CD4-positive, alpha-beta T cell treated with Interferon alpha-2 for 1 hour (primary cell): ENCODE results near the gene FGF14.
"Not testable (repeated sequence)": the region's sequence is repeated elsewhere in the genome, so short reads cannot be mapped to it uniquely, and the experiment has no call there.

ENCODE experiments used
- DNase-seq, 2 donors: peaks; one replicate each; pipeline ENCODE4 v3.0.0-alpha.2; 2020 to 2022

Gene FGF14

DNA sequence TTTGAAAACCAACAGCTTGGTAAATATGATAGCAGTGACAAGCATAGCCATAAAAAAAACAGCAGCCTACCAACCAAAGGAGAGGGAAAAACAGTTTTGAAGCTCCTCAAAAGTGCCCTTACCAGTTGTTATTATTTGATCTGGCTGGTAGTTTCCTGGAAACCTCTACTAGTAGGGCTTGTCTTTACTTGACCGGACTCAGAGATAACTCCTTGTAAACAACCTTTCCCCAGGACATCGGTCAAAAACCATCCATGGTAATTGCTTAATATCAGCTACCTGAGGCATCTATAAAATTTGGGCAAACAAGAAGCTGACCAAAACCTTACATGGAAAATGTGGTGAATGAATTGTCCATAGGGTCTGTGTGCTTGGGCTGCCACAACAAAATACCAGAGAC is 210.9 kb downstream of the FGF14 start:
- DNase-seq: no peak

DNA sequence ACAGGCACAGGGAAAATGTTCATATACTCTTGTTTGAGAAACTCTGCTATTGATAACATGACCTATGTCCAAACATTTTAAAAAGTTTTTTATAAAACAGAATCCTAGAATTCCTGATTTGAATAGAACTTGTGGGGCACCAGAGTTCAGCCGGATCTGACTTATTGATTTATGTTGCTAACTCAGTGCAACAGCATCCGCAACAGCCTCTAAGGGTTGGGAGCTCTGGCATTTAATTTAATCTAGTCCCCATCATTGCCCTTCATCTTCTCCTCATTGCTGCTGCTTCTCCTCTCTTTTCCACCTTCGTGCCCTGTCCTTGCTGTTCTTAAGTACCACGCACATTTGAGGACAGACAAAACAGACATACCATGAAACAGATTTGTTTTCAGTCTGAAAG is 214.5 kb downstream of the FGF14 start:
- DNase-seq: no peak

DNA sequence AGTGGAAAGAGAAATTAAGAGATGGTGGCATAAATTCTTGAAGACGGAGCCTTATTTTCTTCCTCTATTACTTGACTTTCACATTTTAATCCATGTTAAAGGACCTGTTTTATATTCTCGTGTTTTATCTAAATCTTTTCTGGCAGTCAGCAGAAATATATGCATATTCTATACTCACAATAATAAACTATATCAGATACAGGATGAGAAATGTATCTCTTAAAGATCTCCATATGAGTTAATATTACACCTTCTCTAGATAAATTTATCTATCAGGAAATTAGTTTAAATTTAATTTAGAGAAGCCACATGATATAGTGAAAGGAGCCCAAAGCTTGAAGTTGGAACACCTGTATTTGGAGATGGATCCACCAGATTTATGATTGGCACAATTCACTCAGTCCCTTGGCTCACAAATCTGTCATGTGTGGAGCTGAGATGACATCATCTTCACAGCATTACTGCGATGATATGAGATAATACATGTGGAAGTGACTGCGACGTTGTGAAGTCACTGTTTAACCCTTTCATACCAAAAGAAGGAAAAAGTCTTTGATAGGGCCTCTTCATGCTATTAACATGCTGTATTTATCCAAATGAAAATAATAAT is 216.4 kb downstream of the FGF14 start:
- no peak for DNase-seq

DNA sequence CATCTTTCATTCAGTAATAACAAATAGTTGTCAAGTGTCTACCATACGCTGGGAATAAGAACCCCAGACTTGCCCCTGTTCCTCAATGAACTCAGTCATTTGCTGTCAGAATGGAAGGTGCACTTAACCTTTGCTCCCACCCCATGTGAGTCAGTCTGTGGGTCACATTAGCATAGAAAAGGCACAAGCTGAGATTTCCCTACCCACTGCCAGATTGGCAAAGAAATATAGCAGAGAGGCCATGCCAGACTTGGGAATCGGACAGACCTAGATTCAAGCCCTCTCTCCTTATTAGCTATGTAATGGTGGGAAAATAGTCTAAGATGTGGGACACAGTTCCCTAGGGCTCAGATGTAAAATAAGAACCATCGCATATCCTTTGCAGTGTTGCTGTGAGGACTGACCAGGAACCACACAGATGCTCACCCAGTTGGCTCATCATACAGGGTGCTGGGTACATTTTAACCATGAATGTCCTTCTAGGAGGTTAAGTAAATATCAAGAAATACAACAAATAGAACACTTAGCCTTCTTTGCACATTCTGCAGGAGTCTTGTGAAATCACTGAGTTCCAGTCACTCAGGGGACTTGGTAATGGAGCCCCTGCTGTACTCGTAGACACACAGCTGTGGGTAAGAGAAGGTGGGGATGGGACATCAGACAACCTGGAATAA is 218.2 kb downstream of the FGF14 start:
- no peak for DNase-seq

DNA sequence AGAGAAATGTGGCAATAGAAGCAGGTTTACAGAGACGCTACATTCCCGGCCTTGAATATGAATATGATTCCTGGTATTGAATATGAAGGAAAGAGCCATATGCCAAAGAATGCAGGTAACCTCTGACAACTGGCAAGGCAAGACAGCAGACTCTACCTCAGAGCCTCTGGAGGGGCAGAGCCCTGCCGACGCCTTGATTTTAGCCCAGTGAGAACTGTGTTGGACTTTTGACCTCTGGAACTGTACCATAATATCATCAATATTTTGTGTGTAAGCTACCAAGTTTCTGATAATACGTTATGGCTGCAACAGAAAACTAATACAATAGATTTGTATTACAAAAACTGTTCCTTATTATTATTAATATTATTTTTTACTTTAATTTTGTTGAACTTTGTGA is 219.7 kb downstream of the FGF14 start:
- no peak for DNase-seq

DNA sequence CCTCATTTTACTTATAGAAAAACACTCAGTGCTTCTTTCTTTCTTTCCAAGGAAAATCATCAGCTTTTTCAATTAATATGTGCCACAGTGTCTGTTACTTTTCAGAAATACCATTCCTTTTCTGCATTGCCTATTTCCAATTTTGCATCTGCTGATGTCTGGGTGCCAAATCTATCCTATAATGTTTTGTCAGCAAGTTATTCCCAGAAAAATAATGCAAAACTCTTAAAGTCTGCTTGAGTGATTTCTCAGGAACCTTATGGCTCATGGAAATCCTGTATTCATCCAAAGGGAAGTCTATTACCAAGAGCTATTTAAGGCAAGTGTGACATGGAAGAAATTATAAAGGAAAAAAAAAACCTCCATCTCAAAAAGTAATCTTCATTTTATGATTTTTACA is 224.4 kb downstream of the FGF14 start:
- DNase-seq: no peak

DNA sequence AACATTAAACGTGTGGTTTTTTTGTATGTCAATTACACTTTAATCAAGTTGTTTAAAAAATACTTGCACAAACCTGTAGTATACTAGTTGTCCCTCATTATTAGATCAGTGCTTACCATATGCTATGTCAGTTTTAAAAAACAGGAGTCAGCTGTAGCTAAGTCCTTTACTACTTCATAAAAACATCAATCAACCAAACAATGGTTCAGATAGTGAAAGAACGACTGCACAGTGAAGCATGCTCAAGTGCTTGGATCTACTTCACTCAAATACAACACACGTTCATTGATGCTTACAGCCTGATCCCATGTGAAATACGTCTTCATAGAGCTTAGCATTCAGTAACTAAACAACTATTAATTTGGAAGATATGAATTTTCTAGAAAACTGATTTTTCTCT is 225.0 kb downstream of the FGF14 start:
- DNase-seq: no peak

DNA sequence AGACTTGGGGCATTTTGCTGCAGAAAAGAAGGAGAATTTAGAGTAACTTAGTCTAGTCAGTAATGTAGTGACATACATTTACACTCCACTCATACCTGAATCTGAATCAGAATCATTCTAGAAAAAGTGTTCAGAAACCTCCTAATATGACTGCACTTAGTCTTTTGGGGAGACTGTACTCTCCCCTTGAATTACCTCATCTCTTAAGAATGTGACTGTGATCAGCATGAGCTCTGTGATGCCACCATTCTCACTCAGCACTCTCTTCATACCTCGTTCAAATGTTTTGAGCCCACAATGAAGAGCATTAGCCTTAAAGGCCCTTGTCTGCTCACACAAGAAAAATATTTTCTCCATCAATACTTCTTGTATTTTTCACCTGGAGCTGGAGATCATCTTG is 229.4 kb downstream of the FGF14 start:
- DNase-seq: no peak

DNA sequence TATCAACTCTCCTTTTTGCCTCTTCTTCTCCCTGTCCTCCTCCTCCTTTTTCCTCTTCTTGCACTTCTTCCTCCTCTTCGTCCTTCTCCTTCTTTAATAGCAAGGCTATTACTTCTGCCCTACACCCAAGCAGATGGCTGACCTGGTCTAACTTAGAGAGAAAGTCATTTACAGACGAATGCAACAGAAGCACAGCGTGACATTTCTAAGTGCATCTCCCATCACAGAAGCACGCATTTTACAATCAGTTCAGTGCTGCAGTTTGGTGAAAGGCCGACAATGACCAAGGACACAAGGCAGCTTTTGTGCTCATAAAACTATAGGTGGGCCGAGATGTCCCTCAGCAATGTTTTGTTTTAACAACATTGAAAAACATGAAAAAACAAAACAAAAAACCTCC is 231.5 kb downstream of the FGF14 start:
- no peak for DNase-seq

DNA sequence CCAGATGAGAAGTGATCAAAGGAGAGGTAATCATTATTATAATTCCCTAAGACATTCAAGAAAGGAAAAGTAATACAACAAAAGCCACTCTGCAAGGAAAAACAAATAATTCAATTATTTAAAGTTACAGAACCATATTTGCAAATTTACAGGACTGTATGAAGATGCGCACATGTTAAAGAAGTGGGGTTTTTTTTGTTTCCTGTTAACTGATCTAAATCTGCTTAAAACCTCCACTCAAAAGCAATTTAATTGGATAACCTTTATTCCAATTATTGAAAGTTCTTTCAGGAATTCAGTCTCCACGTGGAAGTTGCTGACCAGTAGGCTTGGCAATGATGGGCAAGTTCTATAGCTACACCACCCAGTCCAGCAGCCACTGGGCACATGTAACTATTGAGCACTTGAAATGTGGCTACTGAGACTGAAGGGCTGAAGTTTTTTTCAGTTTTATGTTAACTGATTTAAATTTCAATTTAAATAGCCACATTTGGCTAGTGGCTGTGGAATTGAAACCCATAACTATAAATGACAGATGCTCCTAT is 232.3 kb downstream of the FGF14 start:
- DNase-seq: no peak

DNA sequence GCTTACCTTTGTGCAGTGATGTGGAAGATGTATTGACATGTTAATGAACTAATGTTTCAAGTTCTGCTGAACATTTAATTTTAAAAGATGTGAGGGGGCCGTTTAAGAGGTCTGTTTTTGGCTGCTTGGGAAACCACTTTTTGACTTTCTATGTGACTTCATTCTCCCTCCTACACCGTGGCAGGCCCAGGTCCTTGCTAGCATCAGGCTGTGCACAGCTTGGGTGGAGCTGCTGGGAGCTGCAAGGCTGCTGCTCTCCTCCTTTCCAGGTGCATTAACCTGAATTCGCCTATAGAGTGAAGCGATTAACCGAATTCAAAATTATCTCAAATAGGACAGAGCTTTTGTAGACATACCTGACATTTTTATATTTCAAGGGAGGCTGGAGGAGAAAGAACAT is 249.1 kb downstream of the FGF14 start:
- no peak for DNase-seq

DNA sequence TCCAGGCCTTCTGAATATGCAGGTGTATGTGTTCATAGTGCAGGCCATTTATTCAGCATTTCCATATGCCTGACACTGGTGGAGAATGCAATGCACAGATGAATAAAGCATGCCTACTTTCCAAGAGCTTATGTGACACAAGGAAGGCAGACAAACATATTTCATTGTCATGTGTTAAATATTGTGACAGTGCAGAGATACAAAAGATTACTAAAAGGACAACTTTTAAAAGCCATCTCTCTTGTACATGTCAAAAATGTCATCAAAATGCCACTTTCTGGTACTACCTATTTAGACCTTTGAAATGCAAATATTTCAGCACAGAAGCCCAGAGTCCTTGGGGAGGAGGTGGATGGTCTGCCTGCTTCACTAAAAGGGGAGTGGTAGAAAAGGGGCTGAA is 254.5 kb downstream of the FGF14 start:
- DNase-seq: no peak

DNA sequence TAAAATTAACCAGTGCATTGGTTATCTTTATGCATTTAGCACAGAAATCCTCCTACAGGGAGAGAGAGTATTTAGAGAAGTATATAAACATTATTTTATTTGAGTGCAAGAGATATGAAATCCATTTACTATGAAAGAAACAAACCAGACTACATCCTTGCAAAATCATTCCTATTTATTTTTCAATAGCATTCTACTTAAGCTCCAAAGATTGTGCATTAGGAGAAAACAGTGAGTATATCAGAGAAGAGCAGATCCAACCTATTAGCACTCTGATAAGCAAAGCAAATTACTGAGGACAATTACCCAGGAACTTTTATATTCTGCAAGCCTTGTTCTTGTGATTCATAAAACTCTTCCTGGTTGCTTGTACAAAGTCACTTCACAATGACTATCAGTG is 256.1 kb downstream of the FGF14 start:
- no peak for DNase-seq

DNA sequence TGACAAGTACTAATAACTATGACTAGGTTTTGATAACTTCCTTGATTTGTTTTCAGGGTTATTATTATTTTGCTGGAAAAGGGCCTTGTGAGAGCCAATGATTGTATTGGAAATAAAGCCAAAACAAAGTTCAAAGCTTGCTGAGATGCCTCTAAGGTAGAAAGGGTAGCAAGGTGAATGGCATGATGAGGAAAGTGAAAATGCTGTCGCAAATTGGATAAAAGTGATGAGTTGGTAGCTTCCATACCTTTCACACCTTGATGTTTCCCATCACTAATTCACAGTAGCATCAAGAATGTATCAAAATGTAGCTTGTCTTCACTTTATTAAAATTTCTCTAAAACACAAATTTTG is 259.4 kb downstream of the FGF14 start:
- DNase-seq: no peak

DNA sequence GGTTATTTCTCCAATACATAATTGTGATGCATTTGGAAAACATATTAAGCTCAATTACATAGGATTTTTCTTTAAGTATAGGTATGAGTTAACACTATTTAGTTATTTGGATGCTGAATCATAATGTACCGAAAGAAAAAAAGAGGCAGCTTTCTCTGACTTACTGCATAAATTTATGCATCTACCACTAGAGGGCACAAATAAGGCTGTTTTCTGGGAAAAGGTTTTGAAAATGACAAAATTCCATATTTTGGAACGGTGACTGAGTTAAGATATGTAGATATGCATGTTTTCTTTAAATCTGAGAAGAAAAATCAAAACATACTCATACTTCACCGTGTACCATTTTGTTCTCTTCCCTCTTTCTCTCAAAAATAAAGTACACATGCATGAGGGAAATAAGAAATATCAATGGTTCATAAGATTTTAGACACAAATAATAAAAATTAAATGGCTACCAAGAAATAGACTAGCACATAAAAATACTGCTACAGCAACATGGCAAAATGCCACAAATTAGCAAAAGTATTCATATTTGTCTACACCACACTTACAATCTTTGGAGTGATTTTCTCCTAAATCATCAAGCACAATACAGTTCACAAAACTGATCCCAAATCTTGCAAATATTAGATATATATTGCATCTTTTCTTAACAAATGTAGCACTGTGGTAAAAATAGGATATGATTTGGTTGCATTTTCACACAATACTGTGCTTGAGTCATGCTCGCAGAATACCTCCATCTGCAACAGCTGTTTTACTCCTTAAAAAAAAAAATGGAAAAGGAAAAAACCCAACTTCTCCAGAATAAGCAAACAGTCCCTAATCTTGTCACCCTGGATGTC is 260.0 kb downstream of the FGF14 start:
- DNase-seq: no peak

DNA sequence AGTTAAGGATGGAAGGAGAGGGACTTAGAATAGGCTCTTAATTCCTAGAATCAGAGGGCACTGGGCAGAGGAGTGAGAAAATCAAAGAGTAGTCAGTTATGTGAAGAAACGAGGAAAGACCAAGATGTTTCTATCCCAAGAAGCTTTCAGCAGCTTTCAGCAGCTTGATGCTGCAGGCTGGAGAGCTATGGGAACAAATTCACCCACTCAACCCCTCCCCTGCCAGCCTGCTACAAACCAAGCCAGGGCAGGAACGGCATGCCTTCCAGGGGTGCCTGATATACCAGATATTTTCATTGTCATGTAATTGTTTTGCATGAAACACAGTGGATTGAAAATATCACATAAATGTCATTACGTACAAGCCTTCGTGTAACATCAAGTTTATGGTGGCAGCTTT is 262.2 kb downstream of the FGF14 start:
- DNase-seq: no peak

DNA sequence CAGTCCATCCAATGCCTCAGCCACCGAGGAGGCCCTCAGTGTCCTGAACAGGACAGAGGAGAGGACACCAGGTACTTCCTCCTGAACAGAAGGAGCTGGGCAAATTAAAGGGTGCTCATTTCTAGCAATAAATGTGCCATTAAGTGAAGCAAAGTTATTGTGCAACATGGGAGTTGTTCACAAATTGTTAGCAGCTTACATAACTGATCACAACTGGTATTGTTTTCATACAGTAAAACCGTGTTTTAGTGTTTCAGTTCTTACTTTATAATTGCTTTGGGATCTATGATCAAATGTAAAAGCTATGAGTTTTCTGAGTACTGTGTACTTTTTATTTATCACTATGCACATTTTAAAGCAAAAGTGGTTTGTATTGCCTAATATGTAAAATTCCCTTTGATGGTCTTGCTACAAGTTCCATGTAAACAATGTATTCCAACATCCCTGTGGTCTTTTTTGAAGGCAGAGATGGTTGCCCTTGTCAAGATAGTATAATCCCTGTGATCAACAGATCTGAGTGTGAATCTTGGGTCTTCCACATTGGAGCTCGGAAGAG is 263.1 kb downstream of the FGF14 start:
- no peak for DNase-seq

DNA sequence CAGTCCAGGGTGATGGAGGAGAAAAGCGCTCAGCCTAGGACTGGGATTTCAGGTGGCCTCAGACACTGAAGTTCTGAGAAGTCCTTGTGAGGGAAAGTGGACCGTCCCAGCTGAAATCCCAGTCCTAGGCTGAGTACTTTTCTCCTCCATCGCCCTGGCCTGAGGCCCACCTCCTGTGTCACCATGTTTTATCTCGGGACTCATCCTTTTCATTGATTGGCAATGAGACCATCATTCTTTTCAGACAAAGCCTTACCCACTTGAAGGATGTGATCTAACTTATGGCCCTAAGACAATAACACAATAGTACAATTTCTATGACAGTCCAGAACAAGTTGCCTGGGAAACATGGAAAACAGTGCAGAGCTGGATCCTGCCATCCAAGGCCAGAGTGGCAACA is 263.9 kb downstream of the FGF14 start:
- not testable (repeated sequence) for DNase-seq

DNA sequence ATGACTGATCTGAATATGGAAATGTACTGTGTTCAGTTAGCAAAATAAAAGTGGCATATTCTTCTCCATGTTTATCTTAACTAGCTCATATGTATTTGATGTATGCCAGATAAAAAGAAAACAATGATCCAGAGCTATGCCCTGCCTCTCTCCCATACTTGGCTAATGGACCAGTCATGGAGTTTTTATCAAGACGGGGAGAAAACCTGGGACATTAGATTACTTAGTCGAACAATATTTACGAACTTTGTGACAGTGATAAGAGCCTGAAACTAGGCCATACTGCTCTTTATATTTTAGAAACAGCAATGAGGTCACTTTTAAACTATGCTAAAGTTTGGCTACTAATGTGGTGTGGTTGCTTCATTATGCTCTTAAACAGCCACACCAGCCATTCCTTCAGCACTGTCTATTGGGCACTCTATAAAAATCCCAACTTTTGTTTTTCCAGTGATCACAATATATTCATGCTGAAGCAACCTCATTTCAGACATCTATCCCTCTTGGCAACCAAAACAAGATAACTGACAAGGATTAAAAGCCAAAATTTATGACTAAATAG is 265.0 kb downstream of the FGF14 start:
- DNase-seq: no peak

DNA sequence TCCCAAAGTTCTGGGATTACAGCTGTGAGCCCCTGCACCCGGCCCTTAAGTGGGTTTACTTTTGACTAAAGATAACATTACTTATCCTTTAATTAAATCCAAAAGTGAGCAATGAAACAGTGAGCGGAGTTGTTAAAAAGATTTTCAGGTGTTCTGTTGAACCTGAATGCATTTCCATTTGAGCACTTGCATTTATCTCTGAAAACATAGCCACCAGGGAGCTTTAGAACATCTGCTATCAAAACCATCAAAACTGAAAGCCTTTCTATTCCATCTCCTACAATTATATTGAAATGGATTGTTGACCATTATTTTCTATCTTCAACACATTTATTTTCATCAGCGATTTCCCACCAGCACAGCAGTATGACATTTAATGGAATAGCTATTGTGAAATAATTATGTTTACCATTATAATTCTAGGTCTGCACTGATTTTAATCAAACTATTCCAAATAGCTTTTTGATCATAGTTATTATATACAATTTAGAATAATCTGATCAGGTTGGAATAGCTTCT is 269.0 kb downstream of the FGF14 start:
- DNase-seq: no peak

DNA sequence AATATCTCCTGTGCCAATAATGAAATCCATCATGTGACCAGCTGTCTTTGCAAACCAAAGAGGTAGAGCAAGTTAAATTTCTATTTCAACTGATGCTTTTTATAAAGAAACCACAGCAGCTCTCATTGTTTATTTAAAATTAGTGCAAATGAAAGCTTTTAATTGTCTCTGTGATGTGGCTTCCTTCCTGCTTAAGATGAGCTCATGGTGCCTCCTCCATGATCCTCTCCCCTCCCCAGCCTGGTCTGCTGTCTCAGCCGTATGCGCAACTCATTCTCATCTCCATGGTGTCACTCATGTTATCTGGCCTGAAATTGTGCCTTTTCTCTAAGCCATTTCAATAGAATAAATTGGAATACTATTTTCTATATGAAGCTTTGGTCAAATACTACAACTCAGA is 270.6 kb downstream of the FGF14 start:
- DNase-seq: no peak

DNA sequence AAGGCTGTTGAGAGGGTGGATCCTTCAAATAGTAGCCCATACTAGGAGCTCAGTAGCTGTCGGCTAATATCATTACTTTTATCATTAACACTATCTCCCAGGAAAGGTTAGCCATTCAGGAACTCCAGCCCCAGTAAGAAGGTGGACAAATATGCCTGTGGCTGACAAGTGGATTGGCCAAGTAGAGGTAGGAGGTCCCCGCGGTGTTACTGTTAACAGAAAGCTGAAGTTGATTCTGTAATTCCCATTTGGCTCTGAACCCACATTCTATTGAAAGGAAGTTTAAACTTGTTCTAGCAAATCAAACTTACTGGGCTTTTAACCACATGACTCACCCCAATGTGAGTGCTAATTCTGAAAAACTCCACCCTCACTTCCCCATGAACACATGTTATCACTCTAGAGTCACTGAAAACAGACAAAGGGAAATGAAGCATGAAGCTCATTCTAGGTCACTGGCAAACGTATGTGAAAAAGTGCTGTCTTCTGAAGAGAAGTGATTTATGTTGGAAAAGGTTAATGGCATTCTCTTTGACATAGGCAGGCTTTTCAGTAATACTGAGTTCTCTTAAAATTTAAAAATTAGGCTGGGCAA is 273.5 kb downstream of the FGF14 start:
- no peak for DNase-seq

DNA sequence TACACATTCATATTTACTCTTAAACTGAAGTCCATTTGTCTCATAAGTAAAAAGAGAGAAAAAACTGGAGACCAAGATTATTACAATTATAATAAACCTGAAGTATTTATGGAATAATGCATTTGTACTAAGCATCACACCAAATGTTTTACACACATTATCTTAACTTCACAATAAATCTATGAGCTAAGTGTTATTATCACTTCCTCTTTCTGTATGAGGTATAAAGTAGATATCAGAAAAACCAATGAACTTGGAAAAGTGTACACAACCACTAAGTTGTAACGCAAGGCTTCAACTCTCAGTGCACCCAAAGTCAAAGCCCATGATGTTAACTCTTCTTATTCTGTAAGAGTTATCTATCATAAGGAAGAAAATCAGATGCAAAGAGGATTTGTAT is 274.7 kb downstream of the FGF14 start:
- no peak for DNase-seq
